ENCODE measurements around the gene CEP72.

DNA sequence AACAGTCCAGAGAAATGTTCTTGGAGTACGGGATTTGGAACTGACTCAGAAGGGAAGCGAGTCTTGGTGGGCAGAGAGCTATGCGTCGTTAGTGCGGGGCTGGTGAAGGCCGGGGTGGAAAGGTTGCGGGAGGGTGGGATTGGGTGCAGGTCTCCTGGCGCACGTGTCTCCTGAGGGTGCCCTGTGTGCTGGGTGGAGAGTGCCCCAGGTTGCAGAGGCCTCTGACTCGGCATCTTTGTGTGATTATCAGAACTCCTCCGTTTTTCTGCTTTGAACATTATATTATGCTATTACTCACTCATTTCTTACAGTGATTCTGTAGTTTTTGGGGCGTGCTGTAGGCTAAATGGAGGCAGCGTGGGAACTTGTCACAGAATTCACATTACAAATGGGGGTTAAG, 11.4 kb downstream of the CEP72 start:
- TF ChIP-seq, protein P1, sequence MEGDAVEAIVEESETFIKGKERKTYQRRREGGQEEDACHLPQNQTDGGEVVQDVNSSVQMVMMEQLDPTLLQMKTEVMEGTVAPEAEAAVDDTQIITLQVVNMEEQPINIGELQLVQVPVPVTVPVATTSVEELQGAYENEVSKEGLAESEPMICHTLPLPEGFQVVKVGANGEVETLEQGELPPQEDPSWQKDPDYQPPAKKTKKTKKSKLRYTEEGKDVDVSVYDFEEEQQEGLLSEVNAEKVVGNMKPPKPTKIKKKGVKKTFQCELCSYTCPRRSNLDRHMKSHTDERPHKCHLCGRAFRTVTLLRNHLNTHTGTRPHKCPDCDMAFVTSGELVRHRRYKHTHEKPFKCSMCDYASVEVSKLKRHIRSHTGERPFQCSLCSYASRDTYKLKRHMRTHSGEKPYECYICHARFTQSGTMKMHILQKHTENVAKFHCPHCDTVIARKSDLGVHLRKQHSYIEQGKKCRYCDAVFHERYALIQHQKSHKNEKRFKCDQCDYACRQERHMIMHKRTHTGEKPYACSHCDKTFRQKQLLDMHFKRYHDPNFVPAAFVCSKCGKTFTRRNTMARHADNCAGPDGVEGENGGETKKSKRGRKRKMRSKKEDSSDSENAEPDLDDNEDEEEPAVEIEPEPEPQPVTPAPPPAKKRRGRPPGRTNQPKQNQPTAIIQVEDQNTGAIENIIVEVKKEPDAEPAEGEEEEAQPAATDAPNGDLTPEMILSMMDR (IDR thresholded peaks at IDR 0.05) = no peak
- TF ChIP-seq POLR2A (IDR thresholded peaks at IDR 0.05) = no peak
